Hematopoietic multipotent progenitor cell treated with erythropoietin and hydrocortisone succinate and interleukin-3 and kit ligand, for 4 days (in vitro differentiated cells): ENCODE data around the gene SEMA6A.
"Not testable (repeated sequence)": the region's sequence is repeated elsewhere in the genome, so short reads cannot be mapped to it uniquely, and the experiment has no call there.

Experiments used
- DNase-seq: peaks from one replicate; pipeline ENCODE4 v3.0.0-alpha.2; 2015

The SEMA6A gene

DNA sequence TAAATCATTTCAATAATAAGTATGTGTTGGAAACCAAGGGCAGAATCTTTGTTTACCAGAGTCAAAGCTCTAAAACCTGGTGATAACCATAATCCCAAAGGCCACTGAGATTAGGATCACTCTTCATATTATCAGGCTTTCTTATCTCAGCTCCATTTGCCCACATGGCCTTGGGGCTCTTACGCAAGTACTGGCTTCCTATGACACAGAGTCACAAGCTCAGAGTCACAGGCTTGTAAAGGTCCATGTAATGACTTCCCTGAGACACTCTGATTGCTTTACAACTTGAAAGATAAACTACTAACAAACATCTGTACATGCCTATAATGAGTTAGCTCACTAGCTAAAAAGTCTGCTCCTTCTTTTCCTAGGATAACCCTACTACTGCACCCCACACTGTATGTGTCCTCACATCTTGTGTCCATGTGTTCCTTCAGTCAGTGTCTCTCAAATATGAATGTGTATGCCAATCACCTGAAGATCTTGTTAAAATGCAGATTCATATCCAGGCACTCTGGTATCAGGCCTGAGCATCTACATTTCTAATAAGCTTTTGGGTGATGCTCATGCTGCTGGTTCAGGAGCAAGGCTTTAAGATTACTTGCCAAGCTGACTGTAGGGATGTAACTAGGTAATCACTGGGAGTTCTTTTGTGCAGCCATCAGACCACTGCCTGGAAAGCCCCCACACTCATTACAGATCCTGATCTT is 28.4 kb downstream of the SEMA6A start:
- peak; percentile 60 for DNase-seq

DNA sequence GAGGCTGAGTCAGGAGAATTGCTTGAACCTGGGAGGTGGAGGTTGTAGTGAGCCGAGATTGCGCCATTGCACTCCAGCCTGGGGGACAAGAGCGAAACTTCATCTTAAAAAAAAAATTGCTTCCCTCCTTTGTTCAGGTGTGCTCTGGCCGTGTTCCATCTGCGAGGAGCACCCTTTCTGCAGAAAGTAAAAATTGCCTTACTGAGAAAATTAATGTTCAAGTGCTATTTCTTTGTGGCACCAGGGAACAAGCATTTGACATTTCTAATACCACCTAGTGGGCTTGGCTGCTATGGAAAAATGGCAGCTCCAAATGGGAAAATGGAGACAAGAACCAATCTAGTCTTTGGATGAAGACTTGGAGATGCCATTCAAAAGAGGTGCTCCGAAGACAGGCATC is 29.2 kb downstream of the SEMA6A start:
- DNase-seq, result not testable (repeated sequence)

GRCh38 chr5:116544531-116545241 is 29.9 kb downstream of the SEMA6A start:
- DNase-seq, result no peak

- peak; percentile 88 for DNase-seq
These were observed 31.1 kb downstream of the SEMA6A start for GRCh38 chr5:116543501-116543900.

DNA sequence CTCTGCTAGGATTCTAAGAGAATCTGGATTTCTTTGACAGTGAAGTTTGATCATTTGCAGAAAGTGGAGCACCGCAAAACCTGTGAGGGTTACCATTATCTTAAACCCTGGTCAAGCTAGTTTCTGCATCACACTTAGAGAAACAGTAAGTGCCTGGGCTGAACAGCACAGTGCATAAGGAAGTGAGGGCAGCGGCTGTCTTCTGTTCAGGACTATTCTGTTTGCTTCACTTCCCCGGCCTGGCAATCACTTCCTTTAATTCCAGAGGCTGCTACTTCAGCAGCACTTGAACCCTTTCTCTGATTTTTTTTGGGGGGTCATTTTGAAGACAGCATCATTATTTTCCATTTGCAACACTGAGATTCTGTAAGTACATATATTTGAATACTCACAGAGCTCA is 32.0 kb downstream of the SEMA6A start:
- DNase-seq, result no peak

DNA sequence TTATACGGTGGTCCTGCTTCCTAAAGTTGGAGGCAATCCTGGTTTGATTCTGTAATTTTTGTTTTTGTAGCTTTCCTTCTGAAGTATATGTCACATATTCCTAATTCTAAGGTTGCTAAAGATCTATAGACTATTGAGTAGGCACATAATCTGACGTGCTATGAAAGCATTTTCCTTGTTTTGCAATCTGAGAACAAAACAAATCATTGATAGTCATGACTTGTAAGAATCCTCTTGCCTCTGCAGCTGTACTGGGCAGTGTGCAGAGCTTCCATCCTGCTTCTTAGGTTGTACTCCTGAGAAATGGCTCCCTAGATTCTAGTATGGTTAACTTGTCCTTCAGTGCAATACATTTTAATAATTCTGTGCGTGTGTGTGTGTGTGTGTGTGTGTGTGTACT is 35.4 kb downstream of the SEMA6A start:
- DNase-seq, result no peak

DNA sequence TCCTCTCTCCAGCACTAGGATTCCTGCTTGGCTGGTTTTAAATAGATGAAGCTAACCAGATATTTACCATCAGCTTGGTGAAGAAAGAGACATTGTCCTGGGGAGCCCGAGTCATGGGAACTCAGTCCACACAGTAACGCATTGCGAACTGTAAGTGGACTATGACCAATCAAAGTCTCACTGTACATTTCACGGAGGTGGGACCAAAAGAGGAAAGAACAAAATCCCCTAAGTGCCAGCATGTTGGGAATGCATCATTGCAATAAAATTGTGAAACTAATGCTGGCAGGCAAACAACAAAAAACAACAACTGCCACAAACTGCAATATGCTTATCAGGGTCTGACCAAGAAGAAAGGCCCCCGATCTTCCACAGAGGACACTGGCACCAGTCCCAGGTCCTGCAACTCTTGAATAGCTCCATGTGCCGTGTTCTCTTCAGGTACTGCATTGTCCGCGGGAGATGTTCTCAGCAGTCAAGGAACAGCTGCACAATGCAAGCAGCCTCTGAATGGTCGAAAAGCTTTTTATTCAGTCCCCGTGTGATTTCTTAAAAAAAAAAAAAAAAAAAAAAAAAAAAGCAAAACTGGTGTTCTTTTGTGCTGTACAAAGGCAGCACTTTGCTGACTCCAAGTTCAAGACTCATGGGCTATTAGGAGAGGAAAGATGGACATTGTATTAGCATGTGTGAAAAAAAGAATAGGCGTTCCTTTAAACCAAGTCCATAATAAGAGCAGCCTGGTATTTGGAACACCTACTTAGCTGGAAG is 38.1 kb downstream of the SEMA6A start:
- DNase-seq, result no peak

GRCh38 chr5:116534964-116535651 is 39.5 kb downstream of the SEMA6A start:
- DNase-seq, result no peak

- no peak for DNase-seq
These were observed 41.7 kb downstream of the SEMA6A start for GRCh38 chr5:116532762-116533525.

DNA sequence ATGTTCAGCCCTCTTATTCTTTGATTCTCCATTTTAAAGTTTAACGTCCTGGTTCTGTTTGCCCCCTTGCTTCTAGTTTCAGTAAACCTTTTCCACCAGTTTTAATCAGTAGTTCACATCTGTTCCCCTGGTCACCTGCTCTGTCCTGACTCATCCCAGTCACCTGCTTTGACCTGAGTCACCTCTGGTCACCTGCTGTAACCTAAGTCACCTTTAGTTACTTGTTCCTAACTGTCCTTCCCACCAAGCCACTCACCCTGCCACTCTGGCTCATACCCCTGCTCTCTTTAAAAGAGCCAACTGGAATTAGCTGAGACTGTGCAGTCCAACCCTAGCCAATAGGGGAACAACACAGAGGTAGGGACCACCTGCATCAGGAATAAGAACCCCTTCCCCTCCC is 43.0 kb downstream of the SEMA6A start:
- DNase-seq, result no peak

GRCh38 chr5:116531117-116531516 is 43.5 kb downstream of the SEMA6A start:
- no peak for DNase-seq

DNA sequence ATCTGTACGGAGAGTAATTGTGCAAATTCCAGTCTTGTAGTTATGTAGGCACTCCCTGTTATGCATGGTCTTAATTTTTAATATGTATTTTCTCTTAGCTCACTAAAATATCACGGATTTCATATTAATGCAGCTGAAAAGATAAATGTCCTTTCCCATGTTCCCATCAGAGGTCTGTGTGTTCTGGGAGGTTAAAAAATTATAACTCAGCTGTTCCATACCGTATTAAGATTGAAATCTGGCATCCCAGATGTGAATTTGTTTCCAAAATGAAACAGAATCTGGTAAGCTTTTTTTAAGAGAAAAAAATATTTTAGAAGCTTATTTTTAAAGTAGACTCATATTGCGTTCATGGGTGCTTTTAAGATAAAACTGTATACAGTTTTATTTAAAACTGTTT is 44.3 kb downstream of the SEMA6A start:
- no peak for DNase-seq

DNA sequence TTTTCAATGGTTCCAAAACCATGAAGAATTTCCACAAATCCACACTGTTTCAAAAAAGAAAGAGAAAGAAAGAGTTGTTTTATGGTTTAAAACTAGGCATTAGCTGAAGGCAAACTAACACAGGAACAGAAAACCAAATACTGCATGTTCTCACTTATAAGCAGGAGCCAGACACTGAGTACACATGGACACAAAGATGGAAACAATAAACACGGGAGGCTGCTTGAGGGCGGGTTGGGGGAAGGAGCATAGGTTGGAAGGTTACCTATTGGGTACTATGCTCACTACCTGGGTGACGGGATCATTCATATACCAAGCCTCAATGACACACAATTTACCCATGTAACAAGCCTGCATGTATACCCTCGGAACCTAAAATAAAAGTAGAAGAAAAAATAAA is 45.0 kb downstream of the SEMA6A start:
- DNase-seq, result no peak

DNA sequence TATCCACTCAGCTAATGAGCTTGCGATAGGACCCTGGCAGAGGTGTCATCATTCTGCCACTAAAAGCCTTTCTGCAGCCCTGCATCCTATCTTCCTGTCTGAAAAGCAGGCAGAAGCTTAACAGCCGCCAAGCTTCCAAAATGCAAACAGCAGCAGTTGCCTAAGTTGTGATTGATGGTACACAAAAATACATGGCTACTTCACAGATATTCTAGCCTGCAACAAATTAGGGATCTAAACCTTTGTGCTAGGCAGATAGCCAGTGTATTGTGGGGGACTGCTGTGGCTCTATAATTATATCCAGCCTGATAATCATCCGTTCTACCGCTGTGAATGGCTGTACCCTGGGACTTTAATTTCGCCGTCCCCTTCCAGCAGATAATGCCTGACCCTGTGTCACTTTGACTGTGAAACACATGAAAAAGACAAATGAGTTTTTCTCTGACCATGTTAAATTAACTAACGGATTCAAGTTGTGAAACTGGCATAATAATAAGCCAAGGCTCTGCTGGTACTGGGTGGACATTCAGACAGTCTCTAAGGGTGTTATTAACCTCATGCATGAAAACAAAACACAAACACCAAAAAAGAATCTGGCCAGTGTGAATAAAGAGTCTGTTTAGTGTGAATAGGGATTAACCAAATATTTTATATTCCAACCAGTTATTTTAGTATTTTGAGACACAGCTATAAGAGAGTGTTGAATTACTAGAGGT is 45.9 kb downstream of the SEMA6A start:
- no peak for DNase-seq

- DNase-seq, result no peak
These were observed 47.0 kb downstream of the SEMA6A start for GRCh38 chr5:116527582-116527981.

DNA sequence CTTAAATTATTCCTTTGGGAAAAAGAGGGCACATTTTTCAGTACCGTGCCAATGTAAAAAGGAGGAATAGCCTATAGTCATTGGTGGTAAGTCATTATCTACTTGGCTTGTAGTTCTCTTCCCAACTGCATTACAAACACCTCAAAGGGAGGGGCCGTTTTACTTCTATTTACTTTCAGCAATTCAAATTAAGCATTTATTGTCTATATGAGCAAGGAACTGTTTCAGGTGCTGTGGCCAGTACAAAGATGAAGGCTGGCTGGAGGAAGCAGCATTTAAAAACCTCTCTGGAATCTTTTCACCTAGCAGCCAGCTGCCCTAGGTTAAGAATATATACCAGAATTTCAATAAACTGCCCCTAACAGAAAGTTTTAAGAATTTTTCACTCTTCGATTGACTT is 48.9 kb downstream of the SEMA6A start:
- DNase-seq, result no peak

DNA sequence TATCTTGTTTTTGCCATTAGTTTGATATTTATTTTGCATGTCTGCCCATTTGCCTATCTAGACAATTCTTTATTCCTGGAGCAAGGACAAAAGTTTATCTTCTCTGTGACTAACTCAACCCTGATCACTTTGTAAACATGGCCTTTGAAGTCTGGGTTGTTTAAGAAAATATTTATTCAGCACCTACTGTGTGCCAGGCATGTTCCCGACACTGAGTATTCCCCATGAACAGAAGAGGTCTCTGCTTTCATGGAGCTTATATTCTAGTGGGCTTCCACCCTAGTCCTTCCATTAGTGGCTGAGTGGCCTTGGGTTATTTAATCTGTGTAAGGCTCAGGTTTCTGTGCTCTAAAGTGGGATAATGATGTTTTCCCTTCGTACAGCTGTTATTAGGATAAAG is 49.7 kb downstream of the SEMA6A start:
- no peak for DNase-seq

GRCh38 chr5:116524051-116524904 is 50.3 kb downstream of the SEMA6A start:
- no peak for DNase-seq

- not testable (repeated sequence) for DNase-seq
These were observed 51.4 kb downstream of the SEMA6A start for GRCh38 chr5:116523182-116523581.

- DNase-seq, result no peak
These were observed 52.1 kb downstream of the SEMA6A start for GRCh38 chr5:116522356-116523136.
